ENCODE results near the gene TEX54.
"Not testable (repeated sequence)": the region's sequence is repeated elsewhere in the genome, so short reads cannot be mapped to it uniquely, and the experiment has no call there.

TEX54 gene

GRCh38 chr11:62832336-62833234, at the start of gene TEX54:
Gene TEX54, minus strand, starts transcription at chr11:62832841.
- DNase-seq: peak; percentile 70

GRCh38 chr11:62882431-62882749, 49.7 kb upstream of the TEX54 start:
- no peak for DNase-seq

- DNase-seq: peak; percentile 96
Measured at GRCh38 chr11:62881579-62882430, 49.2 kb upstream of the TEX54 start.

GRCh38 chr11:62880803-62881578, 48.4 kb upstream of the TEX54 start, which contains the start of gene SLC3A2:
Gene SLC3A2, plus strand, starts transcription at chr11:62880896. Its CDS starts 128 bp downstream, at chr11:62881024.
- DNase-seq: peak; percentile 94

GRCh38 chr11:62880231-62880802, 47.7 kb upstream of the TEX54 start:
- DNase-seq: no peak

- DNase-seq: no peak
Measured at GRCh38 chr11:62879235-62879978, 46.8 kb upstream of the TEX54 start.

- DNase-seq: no peak
Measured at GRCh38 chr11:62876712-62877111, 44.1 kb upstream of the TEX54 start.

GRCh38 chr11:62875698-62876478, 43.2 kb upstream of the TEX54 start:
- DNase-seq: no peak

GRCh38 chr11:62874851-62875250, 42.2 kb upstream of the TEX54 start:
- no peak for DNase-seq

GRCh38 chr11:62865635-62866034, 33.0 kb upstream of the TEX54 start:
- no peak for DNase-seq

- no peak for DNase-seq
Measured at GRCh38 chr11:62863687-62864335, 31.2 kb upstream of the TEX54 start.

- not testable (repeated sequence) for DNase-seq
Measured at GRCh38 chr11:62861564-62862192, 29.0 kb upstream of the TEX54 start.

GRCh38 chr11:62860835-62861563, 28.4 kb upstream of the TEX54 start:
- no peak for DNase-seq

- not testable (repeated sequence) for DNase-seq
Measured at GRCh38 chr11:62859281-62859703, 26.7 kb upstream of the TEX54 start.

GRCh38 chr11:62858201-62858600, 25.6 kb upstream of the TEX54 start:
- no peak for DNase-seq

GRCh38 chr11:62857541-62857982, 24.9 kb upstream of the TEX54 start:
- DNase-seq: no peak

GRCh38 chr11:62856333-62856895, 23.8 kb upstream of the TEX54 start:
- DNase-seq: no peak

GRCh38 chr11:62855571-62856332, 23.1 kb upstream of the TEX54 start:
- DNase-seq: peak; percentile 100

All from activated CD8-positive, alpha-beta memory T cell treated with anti-CD3 and anti-CD28 coated beads for 24 hours (primary cell).